Endometrial microvascular endothelial cells (primary cell): ENCODE measurements around the gene CCDC87. TPM values are rescaled to one million over a fixed set of nuclear protein-coding genes. Genes with fewer than 3 reads are reported as not detected.
"Not testable (repeated sequence)": the region's sequence is repeated elsewhere in the genome, so short reads cannot be mapped to it uniquely, and the experiment has no call there.

Experiments
- in situ Hi-C: cut with HindIII; loops from 2 replicates; pipeline ENCODE4 v1.10.0; 2017; ENCODE audit warnings: low sequenced_read_pairs, low pct_unique_long_range_greater_than_20kb; ENCODE audit errors: inconsistent ontology term
- total RNA-seq: library from RNA; depleted of rRNA; stranded (reverse); fragments of >200 nt; gene quantifications from one replicate; pipeline ENCODE4 v1.2.3, GENCODE V29; 2015; ENCODE audit errors: inconsistent ontology term

CCDC87 gene
- total RNA-seq, 1 donor from 2014 or later: 0.19 TPM

DNA sequence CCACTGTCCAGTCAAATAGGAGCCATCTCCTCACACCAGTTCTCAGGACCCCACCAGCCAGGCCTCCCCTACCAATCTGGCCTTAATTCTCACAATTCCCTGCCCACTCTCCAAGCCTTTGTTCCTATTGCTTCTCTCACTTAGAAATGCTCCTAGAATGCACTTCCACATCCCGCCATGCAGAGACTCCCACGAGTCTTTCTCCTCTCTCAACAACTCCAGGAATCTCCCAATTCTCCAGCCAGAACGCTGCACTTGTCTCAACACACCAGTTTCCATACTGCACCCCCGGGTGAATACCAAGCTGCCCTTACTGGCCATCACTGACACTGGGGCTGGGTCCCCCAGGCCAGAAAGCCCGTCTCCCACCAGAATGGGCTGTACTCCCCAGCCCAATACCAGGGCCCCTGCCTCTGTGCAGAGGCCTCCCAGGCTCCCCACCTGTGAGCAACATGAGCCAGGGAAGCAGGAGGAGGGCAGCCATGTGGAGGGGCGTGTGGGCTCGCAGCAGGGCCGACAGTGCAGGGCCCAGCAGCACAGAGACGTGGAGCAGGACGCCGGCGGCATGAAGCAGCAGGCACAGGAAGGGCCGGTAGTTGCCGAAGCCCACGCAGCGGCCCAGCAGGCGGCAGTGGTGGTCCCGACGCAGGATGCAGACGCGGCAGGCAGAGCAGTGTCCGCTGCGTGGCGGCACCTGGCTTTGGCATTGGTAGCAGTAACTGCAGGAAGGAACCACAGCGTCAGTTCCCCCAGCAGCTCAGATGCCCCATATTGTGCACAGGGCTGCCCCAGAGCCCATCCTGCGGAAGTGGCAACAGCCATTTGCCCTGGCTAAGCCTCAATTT lies 49.4 kb downstream of the CCDC87 start:
- in situ Hi-C loops: no loop called here

DNA sequence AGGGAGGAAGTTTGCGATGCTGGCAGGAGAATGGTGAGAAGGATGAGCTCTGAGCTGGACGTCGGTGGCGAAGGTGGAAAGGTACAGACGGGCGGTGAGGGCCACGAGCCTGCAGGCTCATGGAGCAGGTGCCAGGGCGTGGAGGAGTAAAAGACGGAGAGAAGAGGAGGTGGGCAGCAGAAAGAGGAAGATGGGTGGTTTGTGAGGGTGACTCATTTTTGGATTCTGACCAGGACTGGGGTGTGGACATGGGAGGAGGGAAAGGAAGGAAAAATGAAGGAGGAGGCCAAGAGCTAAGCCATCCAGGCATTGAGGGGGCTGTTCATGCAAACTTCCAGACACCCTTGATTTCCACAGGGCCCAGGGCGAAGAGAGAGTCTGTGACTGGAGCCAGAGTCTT lies 50.5 kb downstream of the CCDC87 start:
- in situ Hi-C loops: no loop called here

- in situ Hi-C loops: no loop called here
Measured at GRCh38 chr11:66541892-66542291, 51.0 kb downstream of the CCDC87 start.

GRCh38 chr11:66540598-66540997 lies 52.3 kb downstream of the CCDC87 start:
- in situ Hi-C loops: not testable (repeated sequence)

Other genes starting within 250 kb of the CCDC87 start
- 102 TPM for gene BRMS1, start 248.0 kb downstream of the CCDC87 start, total RNA-seq
- gene B4GAT1, start 245.4 kb downstream of the CCDC87 start, total RNA-seq: 27.8 TPM
- not detected for gene SLC29A2, start 221.3 kb downstream of the CCDC87 start, total RNA-seq
- gene NPAS4, start 172.0 kb downstream of the CCDC87 start, total RNA-seq: not detected
- gene MRPL11, start 154.2 kb downstream of the CCDC87 start, total RNA-seq: 77.6 TPM
- gene PELI3, start 126.2 kb downstream of the CCDC87 start, total RNA-seq: 7.9 TPM
- 79.5 TPM for gene DPP3, start 112.6 kb downstream of the CCDC87 start, total RNA-seq
- 26.7 TPM for gene BBS1, start 82.4 kb downstream of the CCDC87 start, total RNA-seq
- gene ZDHHC24, start 47.0 kb downstream of the CCDC87 start, total RNA-seq: 20.6 TPM
- not detected for gene ACTN3, start 46.2 kb downstream of the CCDC87 start, total RNA-seq
- gene CTSF, start 24.5 kb downstream of the CCDC87 start, total RNA-seq: 17.6 TPM
- gene CCS, start 122 bp upstream of the CCDC87 start, total RNA-seq: 27.9 TPM
- gene RBM14, start 23.6 kb upstream of the CCDC87 start, total RNA-seq: 74.4 TPM
- gene RBM4, start 45.6 kb upstream of the CCDC87 start, total RNA-seq: 135 TPM
- gene RBM4B, start 84.8 kb upstream of the CCDC87 start, total RNA-seq: 17.7 TPM
- gene SPTBN2, start 136.2 kb upstream of the CCDC87 start, total RNA-seq: 59.2 TPM